Endothelial cell of umbilical vein (primary cell): ENCODE measurements around the gene MAPK13. TPM values are rescaled to one million over a fixed set of nuclear protein-coding genes. Genes with fewer than 3 reads are reported as not detected.

Experiments used
- BruUV-seq: library from RNA; stranded (reverse); fragments of 400-500 nt; replicated peaks from 2 replicates; lab custom pipeline; 2021; lab: Mats Ljungman, UMichigan
- CTCF ChIA-PET: fragments of 300-600, 350-600 bp; sonication (Branson Sonifier 250); formaldehyde crosslinking; loops from one replicate; lab custom pipeline; 2021; ENCODE audit warnings: antibody characterized with exemption, inconsistent platforms; lab: Charles Lee
- POLR2A ChIA-PET: fragments of 300-600, 350-600 bp; sonication (Branson Sonifier 250); formaldehyde crosslinking; loops from one replicate; lab custom pipeline; 2021; ENCODE audit warnings: antibody characterized with exemption, inconsistent platforms; lab: Charles Lee
- DNase-seq: peaks from one replicate; pipeline ENCODE4 v3.0.0-alpha.2; 2011; ENCODE audit warnings: low read depth, low spot score
- FAIRE-seq: peaks from 2 replicates; lab custom pipeline; 2011; peaks lifted over from hg19 to GRCh38; lab: Jason Lieb, UNC
- H2AFZ ChIP-seq: 2 replicates; pipeline ENCODE4 v1.6.0; 2012; ENCODE audit warnings: low read depth, low read length, control low read depth, inconsistent platforms
- H3K27ac ChIP-seq: 2 replicates; pipeline ENCODE4 v1.5.1; 2011; ENCODE audit warnings: low read depth, mild to moderate bottlenecking, control low read depth, low read length, moderate library complexity; ENCODE audit not compliant: insufficient read depth
- H3K27me3 ChIP-seq, 2 experiments: 2 replicates each; pipeline versions ENCODE4 v1.6.0 to v1.6.1; 2011; ENCODE audit warnings: low read length in 2 of 2, mixed read lengths in 1 of 2; ENCODE audit not compliant: control insufficient read depth in 2 of 2, insufficient read depth in 2 of 2
- H3K36me3 ChIP-seq, 2 experiments: 2 replicates in 1 of 2; 3 replicates in 1 of 2; pipeline ENCODE4 v1.5.1; 2011; ENCODE audit warnings: low read length in 2 of 2, mild to moderate bottlenecking in 1 of 2, moderate library complexity in 1 of 2; ENCODE audit not compliant: control insufficient read depth in 2 of 2, insufficient read depth in 2 of 2; ENCODE audit errors: extremely low read depth in 1 of 2
- H3K4me1 ChIP-seq: 3 replicates; pipeline ENCODE4 v1.5.1; 2011; ENCODE audit warnings: mild to moderate bottlenecking, low read length; ENCODE audit not compliant: control insufficient read depth, insufficient read depth; ENCODE audit errors: extremely low read depth
- H3K4me2 ChIP-seq: 2 replicates; pipeline ENCODE4 v1.6.1; 2011; ENCODE audit warnings: low read length, control low read depth, mixed read lengths; ENCODE audit not compliant: insufficient read depth
- H3K4me3 ChIP-seq, 3 experiments: fragments of 200-600 bp in 1 of 3; sonication (generic), shearing (Covaris generic) in 1 of 3; replicated peaks in 1 of 3; 2 replicates each; pipeline ENCODE4 v1.5.1; 2011 to 2016; ENCODE audit warnings: control low read depth in 3 of 3, low read length in 3 of 3, mild to moderate bottlenecking in 2 of 3, inconsistent platforms in 1 of 3, low read depth in 1 of 3, moderate library complexity in 1 of 3; ENCODE audit not compliant: insufficient read depth in 1 of 3
- H3K79me2 ChIP-seq: 2 replicates; pipeline ENCODE4 v1.6.0; 2012; ENCODE audit warnings: low read length, inconsistent platforms; ENCODE audit not compliant: control insufficient read depth, insufficient read depth
- H3K9ac ChIP-seq: replicated peaks from 2 replicates; pipeline ENCODE3; 2011; ENCODE audit warnings: low read length, control low read depth; ENCODE audit not compliant: insufficient read depth; ENCODE audit errors: extremely low read depth
- H3K9me1 ChIP-seq: replicated peaks from 3 replicates; pipeline ENCODE4 v1.6.0; 2011; ENCODE audit warnings: mild to moderate bottlenecking, low read length; ENCODE audit not compliant: control insufficient read depth, insufficient read depth; ENCODE audit errors: extremely low read depth
- H3K9me3 ChIP-seq: replicated peaks from 2 replicates; pipeline ENCODE4 v1.5.1; 2012; ENCODE audit warnings: low read length, inconsistent platforms; ENCODE audit not compliant: control insufficient read depth, insufficient read depth
- H4K20me1 ChIP-seq: replicated peaks from 2 replicates; pipeline ENCODE3; 2011; ENCODE audit warnings: mild to moderate bottlenecking, low read length; ENCODE audit not compliant: control insufficient read depth, insufficient read depth; ENCODE audit errors: extremely low read depth
- CTCF ChIP-seq, 2 donors: IDR thresholded peaks; 1 replicate in 1 of 2; 2 replicates in 1 of 2; pipeline ENCODE4 v1.5.1; 2011; ENCODE audit warnings: low read length in 2 of 2, mild to moderate bottlenecking in 2 of 2, moderate library complexity in 2 of 2, control low read depth in 1 of 2, inconsistent platforms in 1 of 2, low read depth in 1 of 2; ENCODE audit not compliant: insufficient read depth in 1 of 2; ENCODE audit errors: extremely low read depth in 1 of 2
- EZH2 ChIP-seq: IDR thresholded peaks from 2 replicates; pipeline ENCODE4 v1.6.1; 2012; ENCODE audit warnings: borderline replicate concordance, low read depth, mild to moderate bottlenecking, moderate library complexity, low read length, inconsistent platforms; ENCODE audit not compliant: severe bottlenecking
- FOS ChIP-seq: IDR thresholded peaks from 2 replicates; pipeline ENCODE4 v1.6.1; 2011; ENCODE audit warnings: mild to moderate bottlenecking, low read length, moderate library complexity, borderline replicate concordance; ENCODE audit not compliant: insufficient read depth
- GATA2 ChIP-seq: IDR thresholded peaks from 2 replicates; pipeline ENCODE4 v1.7.0; 2011; ENCODE audit warnings: low read depth, mild to moderate bottlenecking, moderate library complexity, mixed read lengths, low read length; ENCODE audit not compliant: insufficient read length, insufficient read depth
- JUN ChIP-seq: IDR thresholded peaks from 2 replicates; pipeline ENCODE4 v1.6.1; 2011; ENCODE audit warnings: borderline replicate concordance, low read depth; ENCODE audit not compliant: insufficient read length, insufficient read depth
- MAX ChIP-seq: IDR thresholded peaks from 2 replicates; pipeline ENCODE4 v1.6.1; 2011; ENCODE audit not compliant: insufficient read depth, insufficient read length
- MYC ChIP-seq: IDR thresholded peaks from one replicate; pipeline ENCODE4 v1.6.1; 2011; ENCODE audit warnings: mild to moderate bottlenecking, low read depth, low read length
- POLR2A ChIP-seq: IDR thresholded peaks from 2 replicates; pipeline ENCODE4 v1.6.1; 2012; ENCODE audit warnings: low read depth, mild to moderate bottlenecking, control low read depth, low read length
- POLR2AphosphoS5 ChIP-seq: IDR thresholded peaks from 2 replicates; pipeline ENCODE4 v1.6.1; 2012; ENCODE audit warnings: low read depth, mild to moderate bottlenecking, control low read depth, low read length, moderate library complexity; ENCODE audit not compliant: insufficient read depth
- dilution Hi-C: fragments of 300-500 bp; cut with MboI; formaldehyde crosslinking; loops from one replicate; pipeline ENCODE4 v1.15.0; 2019; ENCODE audit warnings: low sequenced_read_pairs; ENCODE audit not compliant: extremely low pct_ligation_motif_present
- intact Hi-C: fragments of 100-400 bp; cut with micrococcal nuclease; formaldehyde crosslinking; loops from one replicate; pipeline ENCODE4 v1.10.0; 2022
- polyA plus RNA-seq, 4 experiments: library from polyadenylated mRNA; depleted of rRNA in 3 of 4; stranded (reverse) in 3 of 4; unstranded in 1 of 4; fragments of >200 nt; gene quantifications; 2 replicates each; pipeline versions ENCODE4 v1.2.1 to v1.2.3, GENCODE V29; 2011 to 2012; ENCODE audit warnings: missing spikeins in 1 of 4
- total RNA-seq: library from RNA; stranded (reverse); gene quantifications from 2 replicates; pipeline ENCODE4 v1.2.3, GENCODE V29; 2021

The MAPK13 gene
- total and polyA plus RNA-seq, 2 donors (not counting 3 experiments of a cell fraction or from before 2014, with no cell fraction given) = 9.0 to 11.6 TPM

- H3K9me3 ChIP-seq = no peaks in the 10 kb centered on the region
- CTCF ChIA-PET = interaction anchor here (1.4 kb wide), 1 partner anchor 15 kb away, joined by 3 read pairs; no protein-coding TSS in a partner anchor
Measured at GRCh38 chr6:36155662-36156061, 25.3 kb downstream of the MAPK13 start.

More at GRCh38 chr6:36155662-36156061, 25.3 kb downstream of the MAPK13 start:
- dilution Hi-C loops = no loop called here
- Histone ChIP-seq H3K27me3 (peaks cover 0 to 7% of the 10 kb centered on the region in 2 experiments), H3K36me3 (no peaks in the 10 kb centered on the region), H3K79me2 (no peaks in the 10 kb centered on the region), H3K4me1 (no peaks in the 10 kb centered on the region), H2AFZ (no peak overlapping the region), H3K9ac (no peak overlapping the region), H3K9me1 (no peaks in the 10 kb centered on the region), H3K4me3 (no peak overlapping the region), H4K20me1 (no peaks in the 10 kb centered on the region), H3K4me2 (no peak overlapping the region), H3K27ac (no peak overlapping the region)
- DNase-seq = no peak
- no TSS peak for BruUV-seq
- POLR2A ChIA-PET = no interaction called here
- FAIRE-seq = no peak
- no peak for TF ChIP-seq POLR2AphosphoS5
- no peak for TF ChIP-seq GATA2
- no peak for TF ChIP-seq EZH2
- TF ChIP-seq JUN = no peak
- TF ChIP-seq CTCF (IDR thresholded peaks at IDR 0.05; ENCODE audit: extremely low read depth in 1 of 2, insufficient read depth in 1 of 2, low read depth in 1 of 2, low read length in 2 of 2) = no peak
- TF ChIP-seq FOS = no peak
- no peak for TF ChIP-seq MYC
- TF ChIP-seq POLR2A = no peak
- no peak for TF ChIP-seq MAX
- intact Hi-C loops = no loop called here
